BE2C (cell line): ENCODE measurements around the gene NAPSA.

Source experiments
- DNase-seq: peaks from one replicate; pipeline ENCODE4 v3.0.0-alpha.2; 2020
- H3K27me3 ChIP-seq: fragments of 250-450 bp; sonication (Bioruptor Pico); 2 replicates; pipeline ENCODE4 v1.5.1; 2020; ENCODE audit warnings: mild to moderate bottlenecking
- H3K36me3 ChIP-seq: fragments of 250-450 bp; sonication (Bioruptor Pico); 2 replicates; pipeline ENCODE4 v1.5.1; 2020; ENCODE audit warnings: mild to moderate bottlenecking
- H3K4me1 ChIP-seq: fragments of 250-450 bp; sonication (Bioruptor Pico); 2 replicates; pipeline ENCODE4 v1.5.1; 2020
- H3K4me3 ChIP-seq: 2 replicates; pipeline ENCODE4 v1.5.1; 2011; ENCODE audit warnings: low read depth, low read length
- H3K9me3 ChIP-seq: fragments of 250-450 bp; sonication (Bioruptor Pico); 2 replicates; pipeline ENCODE4 v1.5.1; 2020
- CTCF ChIP-seq: IDR thresholded peaks from 2 replicates; pipeline ENCODE4 v1.5.1; 2012; ENCODE audit warnings: mild to moderate bottlenecking, low read depth, low read length

NAPSA gene

DNA sequence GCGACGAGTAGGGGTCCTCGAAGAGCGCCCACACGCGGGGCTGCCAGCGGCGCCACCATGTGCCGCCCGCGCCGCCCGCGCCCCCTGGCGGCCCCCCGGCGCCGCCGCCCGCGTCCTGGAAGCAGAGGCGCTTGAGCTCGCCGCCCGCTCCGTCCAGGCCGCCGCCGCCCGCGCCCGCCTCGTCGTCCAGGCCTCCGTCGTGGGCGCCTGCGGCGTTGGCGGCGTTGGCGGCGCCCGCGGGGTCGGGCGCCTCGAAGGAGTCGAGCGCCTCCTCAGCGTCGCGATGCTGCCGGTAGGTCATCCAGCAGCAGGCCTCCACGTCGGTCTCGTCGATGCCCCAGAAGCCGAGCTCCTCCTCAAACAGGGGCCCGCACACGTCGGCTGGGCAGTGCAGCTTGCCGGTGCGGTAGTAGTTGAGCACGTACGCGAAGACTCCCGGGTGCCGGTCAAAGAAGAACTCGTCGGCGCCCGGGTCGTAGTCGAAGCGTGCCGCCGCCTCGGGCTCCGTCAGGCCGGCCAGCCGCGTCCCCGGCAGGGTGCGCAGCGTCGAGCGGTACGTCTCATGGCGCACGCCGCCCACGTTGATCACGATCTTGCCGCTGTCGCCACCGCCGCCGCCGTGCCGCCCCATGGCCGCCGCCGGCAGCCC lies 37.1 kb downstream of the NAPSA start:
- Histone ChIP-seq H3K4me3 (peak overlapping the region; percentile 22; the same call in 1 of the 2 replicates), H3K27me3 (no peaks in the 10 kb centered on the region), H3K4me1 (peaks cover 4% of the 10 kb centered on the region), H3K36me3 (no peaks in the 10 kb centered on the region), H3K9me3 (no peaks in the 10 kb centered on the region)
- DNase-seq: no peak
- TF ChIP-seq CTCF: no peak

GRCh38 chr19:50327461-50328223 lies 37.8 kb downstream of the NAPSA start:
- Histone ChIP-seq H3K36me3 (no peaks in the 10 kb centered on the region), H3K4me3 (no peak overlapping the region), H3K9me3 (no peaks in the 10 kb centered on the region), H3K4me1 (peaks cover 4% of the 10 kb centered on the region), H3K27me3 (no peaks in the 10 kb centered on the region)
- no peak for DNase-seq
- no peak for TF ChIP-seq CTCF

DNA sequence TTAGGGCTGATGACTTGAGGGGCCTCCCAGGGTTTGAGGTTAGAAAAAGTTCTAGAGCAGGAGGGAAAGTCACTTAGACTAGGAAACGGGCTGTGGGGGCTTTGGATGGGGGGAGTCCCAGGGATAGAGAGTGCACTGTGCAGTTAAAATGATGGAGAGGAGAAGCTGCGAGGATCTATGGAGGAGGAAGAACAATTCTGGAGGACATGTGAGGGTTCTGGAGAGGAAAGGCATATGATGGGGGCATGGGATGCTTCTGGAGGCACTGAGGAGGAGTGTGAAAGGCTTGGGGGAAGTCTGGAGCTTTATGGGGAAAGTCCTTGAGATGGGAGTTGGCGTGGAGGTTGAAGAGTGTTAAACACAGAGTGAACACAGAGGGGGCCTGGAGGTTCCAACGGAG lies 38.4 kb downstream of the NAPSA start:
- no peak for TF ChIP-seq CTCF
- Histone ChIP-seq H3K9me3 (no peaks in the 10 kb centered on the region), H3K4me3 (no peak overlapping the region), H3K4me1 (peaks cover 4% of the 10 kb centered on the region), H3K27me3 (no peaks in the 10 kb centered on the region), H3K36me3 (no peaks in the 10 kb centered on the region)
- DNase-seq: no peak

GRCh38 chr19:50326101-50326664 lies 39.3 kb downstream of the NAPSA start:
- Histone ChIP-seq H3K9me3 (no peaks in the 10 kb centered on the region), H3K27me3 (no peaks in the 10 kb centered on the region), H3K36me3 (no peaks in the 10 kb centered on the region), H3K4me3 (peak overlapping the region; percentile 47), H3K4me1 (peaks cover 4% of the 10 kb centered on the region)
- DNase-seq: no peak
- no peak for TF ChIP-seq CTCF

DNA sequence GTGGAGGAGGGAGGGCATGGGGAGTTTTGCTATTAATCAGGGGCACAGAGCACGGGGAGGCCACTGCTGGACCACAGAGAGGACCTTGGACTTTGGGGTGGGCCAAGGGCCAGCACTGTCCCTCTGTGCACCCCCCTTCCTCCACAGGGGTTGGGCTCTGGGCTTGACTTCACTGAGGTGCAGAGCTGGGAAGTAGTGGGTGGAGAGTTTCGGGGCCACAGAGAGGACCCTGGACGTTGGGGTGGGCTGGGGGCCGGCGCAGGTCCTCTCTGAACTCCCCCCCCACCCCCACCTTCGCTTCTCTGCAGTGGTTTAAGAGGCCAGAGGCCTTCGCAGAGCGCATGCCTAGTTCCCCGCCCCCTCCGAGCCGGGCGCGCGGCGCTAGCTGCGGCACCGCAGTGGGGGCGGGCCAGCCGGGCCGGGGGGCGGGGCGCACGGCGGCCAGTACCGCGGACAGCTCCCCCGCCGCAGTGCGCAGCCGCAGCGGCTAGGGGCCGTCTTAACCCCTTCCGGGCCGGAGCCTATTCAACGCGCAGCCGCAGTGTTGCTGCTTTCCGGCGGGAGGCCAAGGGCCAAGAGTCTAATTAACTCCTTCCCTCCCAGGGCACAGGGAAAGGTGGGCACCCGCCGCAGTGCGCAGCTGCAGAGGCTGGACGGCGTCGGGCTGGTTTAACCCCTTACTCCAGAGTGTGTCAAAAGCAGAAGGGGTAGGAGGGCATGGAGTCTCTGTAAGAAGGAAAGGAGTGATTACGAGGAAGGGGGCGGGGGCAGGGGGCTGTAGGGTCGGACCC lies 39.9 kb downstream of the NAPSA start:
- TF ChIP-seq CTCF: no peak
- Histone ChIP-seq H3K27me3 (no peaks in the 10 kb centered on the region), H3K36me3 (no peaks in the 10 kb centered on the region), H3K4me1 (peaks cover 4% of the 10 kb centered on the region), H3K9me3 (no peaks in the 10 kb centered on the region), H3K4me3 (peak overlapping the region; percentile 47)
- peak; percentile 96 for DNase-seq
